Upper lobe of left lung (tissue), 4 donors: ENCODE data around the gene NEURL1.

Source experiments
- POLR2AphosphoS5 ChIP-seq, 2 donors: sonication (generic); formaldehyde crosslinking; IDR thresholded peaks; one replicate each; pipeline ENCODE4 v1.5.1; 2017; ENCODE audit warnings: antibody characterized with exemption in 2 of 2
- TF ChIP-seq, protein P1 (sequence below), 6 experiments: fragments of 450-650 bp in 4 of 6; fragments of 200-600 bp in 2 of 6; sonication (generic) in 2 of 6; IDR thresholded peaks; one replicate each; pipeline ENCODE4 v1.5.1; 2016 to 2019; ENCODE audit warnings: antibody characterized with exemption in 6 of 6

DNA sequence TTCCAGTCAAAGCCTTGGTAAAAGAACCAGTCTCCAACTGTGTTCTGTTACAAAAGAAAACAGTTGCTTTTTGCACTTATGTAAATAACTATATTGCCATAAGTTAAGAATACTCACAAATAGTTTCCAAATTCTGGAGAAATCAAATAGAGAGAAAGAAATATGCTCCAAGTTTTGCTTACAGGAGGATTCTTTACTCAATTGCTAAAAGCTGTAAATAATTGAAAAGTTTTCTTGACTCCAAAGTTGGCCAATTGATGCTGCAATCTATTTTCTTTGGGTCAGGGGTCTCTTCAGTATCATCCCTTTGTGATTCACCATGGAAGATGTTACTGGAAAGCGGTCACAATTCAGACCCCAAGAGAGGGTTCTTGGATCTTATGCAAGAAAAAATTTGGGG is 36.0 kb downstream of the NEURL1 start:
- TF ChIP-seq POLR2AphosphoS5 (IDR thresholded peaks at IDR 0.05), result no peak
- TF ChIP-seq, protein P1, sequence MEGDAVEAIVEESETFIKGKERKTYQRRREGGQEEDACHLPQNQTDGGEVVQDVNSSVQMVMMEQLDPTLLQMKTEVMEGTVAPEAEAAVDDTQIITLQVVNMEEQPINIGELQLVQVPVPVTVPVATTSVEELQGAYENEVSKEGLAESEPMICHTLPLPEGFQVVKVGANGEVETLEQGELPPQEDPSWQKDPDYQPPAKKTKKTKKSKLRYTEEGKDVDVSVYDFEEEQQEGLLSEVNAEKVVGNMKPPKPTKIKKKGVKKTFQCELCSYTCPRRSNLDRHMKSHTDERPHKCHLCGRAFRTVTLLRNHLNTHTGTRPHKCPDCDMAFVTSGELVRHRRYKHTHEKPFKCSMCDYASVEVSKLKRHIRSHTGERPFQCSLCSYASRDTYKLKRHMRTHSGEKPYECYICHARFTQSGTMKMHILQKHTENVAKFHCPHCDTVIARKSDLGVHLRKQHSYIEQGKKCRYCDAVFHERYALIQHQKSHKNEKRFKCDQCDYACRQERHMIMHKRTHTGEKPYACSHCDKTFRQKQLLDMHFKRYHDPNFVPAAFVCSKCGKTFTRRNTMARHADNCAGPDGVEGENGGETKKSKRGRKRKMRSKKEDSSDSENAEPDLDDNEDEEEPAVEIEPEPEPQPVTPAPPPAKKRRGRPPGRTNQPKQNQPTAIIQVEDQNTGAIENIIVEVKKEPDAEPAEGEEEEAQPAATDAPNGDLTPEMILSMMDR (IDR thresholded peaks at IDR 0.05), result no peak
